Measurements from ENCODE around the gene MAPK1. TPM values are rescaled to one million over a fixed set of nuclear protein-coding genes. Genes with fewer than 3 reads are reported as not detected.
"Not testable (repeated sequence)": the region's sequence is repeated elsewhere in the genome, so short reads cannot be mapped to it uniquely, and the experiment has no call there.

Gene MAPK1
- total RNA-seq, 1 experiment from 2014 or later = 90.3 TPM

DNA sequence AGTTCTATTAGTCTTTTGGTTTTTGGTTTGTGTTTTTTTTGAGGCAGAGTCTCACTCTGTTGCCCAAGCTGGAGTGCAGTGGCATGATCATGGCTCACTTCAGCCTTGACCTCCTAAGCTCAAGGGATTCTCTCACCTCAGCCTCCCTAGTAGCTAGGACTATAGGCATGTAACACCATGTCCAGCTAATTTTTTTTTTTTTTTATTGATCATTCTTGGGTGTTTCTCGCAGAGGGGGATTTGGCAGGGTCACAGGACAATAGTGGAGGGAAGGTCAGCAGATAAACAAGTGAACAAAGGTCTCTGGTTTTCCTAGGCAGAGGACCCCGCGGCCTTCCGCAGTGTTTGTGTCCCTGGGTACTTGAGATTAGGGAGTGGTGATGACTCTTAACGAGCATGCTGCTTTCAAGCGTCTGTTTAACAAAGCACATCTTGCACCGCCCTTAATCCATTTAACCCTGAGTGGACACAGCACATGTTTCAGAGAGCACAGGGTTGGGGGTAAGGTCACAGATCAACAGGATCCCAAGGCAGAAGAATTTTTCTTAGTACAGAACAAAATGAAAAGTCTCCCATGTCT, 15.4 kb upstream of the MAPK1 start:
- not testable (repeated sequence) for H3K79me2 ChIP-seq (ENCODE audit: insufficient read depth, low read length); H2BK20ac ChIP-seq (ENCODE audit: low read depth, low read length, poor library complexity, severe bottlenecking); H3K9me3 Mint-ChIP-seq; H3K4me1 Mint-ChIP-seq; H3T11ph ChIP-seq (ENCODE audit: low read length); H3K4me2 ChIP-seq (ENCODE audit: insufficient read depth, insufficient read length, low read length); H2AK5ac ChIP-seq (ENCODE audit: insufficient read length, low read length); H2BK12ac ChIP-seq (ENCODE audit: insufficient read length, low read depth, low read length); H3K14ac ChIP-seq (ENCODE audit: insufficient read depth, low read length); H4K20me1 ChIP-seq (ENCODE audit: control insufficient read depth, insufficient read depth, insufficient read length); H2BK5ac ChIP-seq (ENCODE audit: insufficient read length, low read length); H2AFZ ChIP-seq (ENCODE audit: low read length); H3K23me2 ChIP-seq (ENCODE audit: insufficient read length, low read depth, low read length, poor library complexity, severe bottlenecking); H3K23ac ChIP-seq (ENCODE audit: insufficient read length, low read depth, low read length); H3K79me1 ChIP-seq (ENCODE audit: insufficient read depth, low read depth, low read length, poor library complexity, severe bottlenecking); H4K5ac ChIP-seq (ENCODE audit: insufficient read length, low read depth, low read length); H4K91ac ChIP-seq (ENCODE audit: insufficient read length, low read depth, low read length); H3K18ac ChIP-seq (ENCODE audit: insufficient read length, low read depth, low read length); H3K4me1 ChIP-seq (ENCODE audit: insufficient read depth, low read length); H3K4me3 Mint-ChIP-seq; H3K27ac ChIP-seq (ENCODE audit: insufficient read length, low read depth, low read length); H2BK15ac ChIP-seq (ENCODE audit: low read depth, low read length); H4K8ac ChIP-seq (replicated peaks; ENCODE audit: insufficient read length, low read depth, low read length); H3K56ac ChIP-seq (ENCODE audit: insufficient read length, low read depth, low read length); H2BK120ac ChIP-seq (ENCODE audit: low read depth, low read length, poor library complexity, severe bottlenecking); H3K9ac ChIP-seq (ENCODE audit: extremely low read depth, insufficient read length, low read length); H3K9me3 ChIP-seq (ENCODE audit: control insufficient read depth, low read depth, low read length); H3K27ac Mint-ChIP-seq; H3K27me3 ChIP-seq (ENCODE audit: insufficient read depth, low read length); H3K4ac ChIP-seq (ENCODE audit: low read depth, low read length); DNase-seq; H3K36me3 Mint-ChIP-seq (ENCODE audit: insufficient read depth in 1 of 3, low read depth in 3 of 3)
- no CpG with 5 or more reads among the region's 7 CpGs for WGBS (ENCODE audit: extremely low coverage, insufficient read length, low lambda C conversion rate)
- peaks cover 15% of the 10 kb centered on the region for H3K27me3 Mint-ChIP-seq (ENCODE audit: low read depth)

Data from H9 (cell line).